HEK293T (cell line): Measurements from ENCODE around the gene NXN.

ENCODE experiments used
- CTCF ChIA-PET: fragments of 350-600 bp; formaldehyde crosslinking; extraction: SDS; loops from one replicate; lab custom pipeline; 2021; ENCODE audit warnings: antibody characterized with exemption, inconsistent platforms; lab: Yijun Ruan, JAX
- POLR2A ChIA-PET: fragments of 350-600 bp; formaldehyde crosslinking; extraction: SDS; loops from one replicate; lab custom pipeline; 2020; ENCODE audit warnings: antibody characterized with exemption, inconsistent platforms; lab: Yijun Ruan, JAX
- DNase-seq: peaks from one replicate; pipeline ENCODE4 v3.0.0; 2012; ENCODE audit warnings: mixed read lengths; ENCODE audit errors: extremely low spot score
- ARNT ChIP-seq: fragments of 450-650 bp; IDR thresholded peaks from 2 replicates; pipeline ENCODE4 v1.6.1; 2017; ENCODE audit warnings: mild to moderate bottlenecking
- BHLHE40 ChIP-seq: fragments of 450-650 bp; IDR thresholded peaks from 2 replicates; pipeline ENCODE4 v1.6.1; 2016; ENCODE audit warnings: mild to moderate bottlenecking, moderate library complexity, borderline replicate concordance
- CTBP1 ChIP-seq: fragments of 450-650 bp; IDR thresholded peaks from 2 replicates; pipeline ENCODE4 v1.6.1; 2016; ENCODE audit warnings: borderline replicate concordance
- ELF4 ChIP-seq: fragments of 450-650 bp; IDR thresholded peaks from 2 replicates; pipeline ENCODE4 v1.6.1; 2017; ENCODE audit warnings: antibody characterized with exemption
- FOXA1 ChIP-seq: fragments of 450-650 bp; IDR thresholded peaks from 2 replicates; pipeline ENCODE4 v1.6.1; 2016; ENCODE audit warnings: mild to moderate bottlenecking
- FOXK2 ChIP-seq: fragments of 450-650 bp; IDR thresholded peaks from 2 replicates; pipeline ENCODE4 v1.6.1; 2016; ENCODE audit warnings: mild to moderate bottlenecking
- FOXM1 ChIP-seq: fragments of 450-650 bp; IDR thresholded peaks from 2 replicates; pipeline ENCODE4 v1.6.1; 2017; ENCODE audit warnings: mild to moderate bottlenecking, borderline replicate concordance
- HDGF ChIP-seq: fragments of 450-650 bp; IDR thresholded peaks from 2 replicates; pipeline ENCODE4 v1.6.1; 2017; ENCODE audit warnings: antibody characterized with exemption, borderline replicate concordance
- L3MBTL2 ChIP-seq: fragments of 450-650 bp; conservative IDR thresholded peaks from 2 replicates; pipeline ENCODE4 v1.6.1; 2016; ENCODE audit warnings: mild to moderate bottlenecking
- LEF1 ChIP-seq: fragments of 450-650 bp; IDR thresholded peaks from 2 replicates; pipeline ENCODE4 v1.6.1; 2017; ENCODE audit warnings: mild to moderate bottlenecking, borderline replicate concordance
- NFRKB ChIP-seq: fragments of 450-650 bp; IDR thresholded peaks from 2 replicates; pipeline ENCODE4 v1.6.1; 2016; ENCODE audit warnings: mild to moderate bottlenecking, moderate library complexity
- PKNOX1 ChIP-seq: fragments of 450-650 bp; IDR thresholded peaks from 2 replicates; pipeline ENCODE4 v1.6.1; 2016
- SP1 ChIP-seq: fragments of 450-650 bp; IDR thresholded peaks from 2 replicates; pipeline ENCODE4 v1.6.1; 2017
- SUZ12 ChIP-seq: fragments of 450-650 bp; IDR thresholded peaks from 2 replicates; pipeline ENCODE4 v1.6.1; 2016; ENCODE audit warnings: mild to moderate bottlenecking
- TARDBP ChIP-seq: fragments of 450-650 bp; IDR thresholded peaks from 2 replicates; pipeline ENCODE4 v1.6.1; 2016
- ZNF384 ChIP-seq: fragments of 450-650 bp; IDR thresholded peaks from 2 replicates; pipeline ENCODE4 v1.6.1; 2016

The NXN gene

GRCh38 chr17:970364-970763 lies 9.2 kb downstream of the NXN start:
- TF ChIP-seq ZNF384 = no peak
- no peak for TF ChIP-seq HDGF
- TF ChIP-seq ELF4 = no peak
- no peak for TF ChIP-seq SP1
- TF ChIP-seq PKNOX1 = no peak
- TF ChIP-seq NFRKB = no peak
- TF ChIP-seq ARNT = no peak
- TF ChIP-seq TARDBP = no peak
- no peak for TF ChIP-seq CTBP1
- no peak for TF ChIP-seq FOXA1
- no peak for TF ChIP-seq SUZ12
- POLR2A ChIA-PET = interaction anchor here (0.6 to 1.5 kb wide), 2 partner anchors 8 to 134 kb away, joined by 3 read pairs; no protein-coding TSS in a partner anchor
- no peak for DNase-seq
- CTCF ChIA-PET = interaction anchor here (0.7 kb wide), 1 partner anchor 567 kb away, joined by 3 read pairs; no protein-coding TSS in a partner anchor

GRCh38 chr17:969811-970355 lies 9.7 kb downstream of the NXN start:
- ChIA-PET POLR2A (interaction anchor here (1.0 to 1.5 kb wide), 2 partner anchors 8 to 10 kb away, joined by 3 to 4 read pairs; partner anchors contain the start of gene NXN), CTCF (interaction anchor here (0.7 kb wide), 1 partner anchor 568 kb away, joined by 3 read pairs; no protein-coding TSS in a partner anchor)
- TF ChIP-seq ZNF384 (no peak), FOXA1 (no peak), ELF4 (no peak), HDGF (no peak), FOXK2 (no peak), BHLHE40 (no peak), PKNOX1 (peak; percentile 74)
- DNase-seq = peak; percentile 30

- ChIA-PET CTCF (no interaction called here), POLR2A (interaction anchor here (1.0 to 1.5 kb wide), 2 partner anchors 9 to 11 kb away, joined by 3 to 4 read pairs; partner anchors contain the start of gene NXN)
- DNase-seq = no peak
- no peak for TF ChIP-seq FOXM1
- TF ChIP-seq L3MBTL2 = peak; percentile 64
These were observed 10.5 kb downstream of the NXN start for GRCh38 chr17:968812-969730.

GRCh38 chr17:967122-967521 lies 12.5 kb downstream of the NXN start:
- TF ChIP-seq ZNF384 (no peak), NFRKB (no peak)
- CTCF ChIA-PET = no interaction called here
- no peak for DNase-seq
- POLR2A ChIA-PET = interaction anchor here (1.2 kb wide), 1 partner anchor 13 kb away, joined by 4 read pairs; the partner anchor contains the start of gene NXN

GRCh38 chr17:965311-965989 lies 14.1 kb downstream of the NXN start:
- ChIA-PET CTCF (interaction anchor here (1.1 to 1.3 kb wide), 2 partner anchors 8 to 86 kb away, joined by 3 to 4 read pairs; no protein-coding TSS in a partner anchor), POLR2A (interaction anchor here (1.0 to 1.1 kb wide), 2 partner anchors 9 to 14 kb away, joined by 3 to 4 read pairs; no protein-coding TSS in a partner anchor)
- TF ChIP-seq NFRKB (no peak), SP1 (no peak), FOXA1 (no peak), BHLHE40 (no peak), CTBP1 (no peak), L3MBTL2 (no peak), TARDBP (no peak), SUZ12 (no peak), ARNT (no peak), LEF1 (no peak), PKNOX1 (no peak), FOXK2 (no peak), FOXM1 (no peak), ELF4 (no peak), ZNF384 (no peak)
- DNase-seq = no peak

GRCh38 chr17:964876-965275 lies 14.7 kb downstream of the NXN start:
- CTCF ChIA-PET = interaction anchor here (1.1 to 1.3 kb wide), 2 partner anchors 8 to 85 kb away, joined by 3 to 4 read pairs; no protein-coding TSS in a partner anchor
- TF ChIP-seq FOXA1 = no peak
- no peak for TF ChIP-seq SP1
- TF ChIP-seq CTBP1 = no peak
- no peak for TF ChIP-seq L3MBTL2
- TF ChIP-seq LEF1 = no peak
- no peak for TF ChIP-seq FOXM1
- TF ChIP-seq SUZ12 = no peak
- no peak for TF ChIP-seq ARNT
- TF ChIP-seq NFRKB = no peak
- no peak for TF ChIP-seq ELF4
- TF ChIP-seq TARDBP = no peak
- TF ChIP-seq ZNF384 = no peak
- TF ChIP-seq FOXK2 = no peak
- TF ChIP-seq PKNOX1 = no peak
- no peak for TF ChIP-seq HDGF
- POLR2A ChIA-PET = interaction anchor here (1.0 kb wide), 1 partner anchor 8 kb away, joined by 4 read pairs; no protein-coding TSS in a partner anchor
- DNase-seq = no peak
